Mesendoderm (in vitro differentiated cells): Measurements from ENCODE around the gene NEDD4L.
A peak's percentile ranks its signal among the peaks of the same experiment; 100 is the strongest.

Source experiments
- DNase-seq: peaks from one replicate; pipeline ENCODE4 v3.0.0; 2013
- H2AK5ac ChIP-seq: 2 replicates; pipeline ENCODE4 v1.6.1; 2013; ENCODE audit warnings: low read length, inconsistent platforms
- H2BK120ac ChIP-seq: 2 replicates; pipeline ENCODE4 v1.6.1; 2013; ENCODE audit warnings: low read depth, mild to moderate bottlenecking, low read length, moderate library complexity, mixed read lengths
- H2BK15ac ChIP-seq: replicated peaks from 2 replicates; pipeline ENCODE4 v1.6.1; 2013; ENCODE audit warnings: low read depth, mild to moderate bottlenecking, moderate library complexity
- H2BK5ac ChIP-seq: 2 replicates; pipeline ENCODE4 v1.6.1; 2013; ENCODE audit warnings: low read length, inconsistent platforms
- H3K18ac ChIP-seq: 2 replicates; pipeline ENCODE4 v1.6.1; 2013; ENCODE audit warnings: mild to moderate bottlenecking, low read length, mixed read lengths
- H3K23ac ChIP-seq: one replicate; pipeline ENCODE4 v1.6.1; 2013; ENCODE audit warnings: low read length
- H3K27ac ChIP-seq: 2 replicates; pipeline ENCODE4 v1.5.1; 2013; ENCODE audit warnings: low read depth, mild to moderate bottlenecking, inconsistent platforms, low read length, moderate library complexity
- H3K27me3 ChIP-seq: 2 replicates; pipeline ENCODE4 v1.6.1; 2013; ENCODE audit warnings: low read length, control low read depth, mild to moderate bottlenecking, inconsistent platforms; ENCODE audit not compliant: insufficient read depth, poor library complexity
- H3K36me3 ChIP-seq: 2 replicates; pipeline ENCODE4 v1.6.1; 2013; ENCODE audit warnings: low read length, inconsistent platforms; ENCODE audit not compliant: control insufficient read depth, insufficient read depth
- H3K4ac ChIP-seq: one replicate; pipeline ENCODE4 v1.6.1; 2013; ENCODE audit warnings: low read depth, mild to moderate bottlenecking, low read length, moderate library complexity
- H3K4me1 ChIP-seq: 2 replicates; pipeline ENCODE4 v1.6.1; 2013; ENCODE audit warnings: low read depth, low read length, inconsistent platforms; ENCODE audit not compliant: control insufficient read depth
- H3K4me2 ChIP-seq: 2 replicates; pipeline ENCODE4 v1.6.1; 2013; ENCODE audit warnings: low read length
- H3K4me3 ChIP-seq: 2 replicates; pipeline ENCODE4 v1.5.1; 2013; ENCODE audit warnings: mild to moderate bottlenecking, low read length
- H3K56ac ChIP-seq: one replicate; pipeline ENCODE4 v1.6.1; 2013; ENCODE audit warnings: low read length
- H3K79me1 ChIP-seq: 2 replicates; pipeline ENCODE4 v1.6.1; 2013; ENCODE audit warnings: low read length, inconsistent platforms
- H3K79me2 ChIP-seq: 2 replicates; pipeline ENCODE4 v1.6.1; 2013; ENCODE audit warnings: mild to moderate bottlenecking, low read length; ENCODE audit not compliant: control insufficient read depth, insufficient read depth
- H3K9ac ChIP-seq: 2 replicates; pipeline ENCODE4 v1.6.1; 2013; ENCODE audit warnings: low read length, inconsistent platforms
- H4K5ac ChIP-seq: one replicate; pipeline ENCODE4 v1.6.1; 2013; ENCODE audit warnings: low read length
- H4K8ac ChIP-seq: one replicate; pipeline ENCODE4 v1.6.1; 2013; ENCODE audit warnings: low read depth, mild to moderate bottlenecking, control low read depth, low read length, moderate library complexity
- WGBS: extraction: QIAGEN DNeasy Blood & Tissue Kit; methylation state at CpG from one replicate; pipeline ENCODE4 v1.1.7; 2013; ENCODE audit warnings: low lambda C conversion rate, missing lambda C conversion rate; ENCODE audit not compliant: insufficient coverage; ENCODE audit errors: extremely low coverage; 5-methylcytosine and 5-hydroxymethylcytosine counted together

Gene NEDD4L

DNA sequence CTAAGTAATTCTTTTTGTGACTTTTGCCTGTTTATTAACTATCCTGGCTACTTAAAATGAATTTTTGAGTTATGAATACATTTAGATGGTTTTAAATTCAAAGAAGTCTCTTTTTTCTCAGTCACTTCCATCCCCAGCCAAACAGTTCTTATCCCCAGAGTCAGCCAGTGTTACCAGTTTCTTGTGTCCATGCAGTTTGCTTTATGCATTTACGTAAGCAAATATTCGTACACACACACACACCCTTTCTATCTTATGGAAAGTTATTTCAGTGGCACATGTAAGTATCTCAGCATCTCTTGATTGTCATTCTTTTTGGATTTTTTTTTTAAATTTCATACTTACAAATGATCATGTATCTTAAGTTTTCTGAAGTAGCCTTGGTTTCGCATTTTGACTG, 113.2 kb downstream of the NEDD4L start:
- no peak overlapping the region for H3K9ac ChIP-seq
- H3K79me1 ChIP-seq: peaks cover 14% of the 10 kb centered on the region
- no peak overlapping the region for H2BK5ac ChIP-seq
- no peak overlapping the region for H3K18ac ChIP-seq
- H2BK15ac ChIP-seq: no peak overlapping the region
- H3K56ac ChIP-seq: no peak overlapping the region
- no peak overlapping the region for H2BK120ac ChIP-seq
- no peak for DNase-seq
- H3K4ac ChIP-seq: no peak overlapping the region
- peaks cover 10% of the 10 kb centered on the region for H3K79me2 ChIP-seq
- no peak overlapping the region for H3K4me3 ChIP-seq
- no peak overlapping the region for H2AK5ac ChIP-seq
- no peak overlapping the region for H3K4me2 ChIP-seq
- H4K8ac ChIP-seq: no peak overlapping the region
- H3K4me1 ChIP-seq: no peaks in the 10 kb centered on the region
- no peak overlapping the region for H4K5ac ChIP-seq
- H3K36me3 ChIP-seq: no peaks in the 10 kb centered on the region
- H3K27me3 ChIP-seq: no peaks in the 10 kb centered on the region
- H3K23ac ChIP-seq: no peak overlapping the region
- WGBS: no CpG with 5 or more reads among the region's 3 CpGs
- H3K27ac ChIP-seq: no peak overlapping the region

- Histone ChIP-seq H3K79me2 (peaks cover 6% of the 10 kb centered on the region), H3K4me2 (no peak overlapping the region), H3K27ac (no peak overlapping the region), H3K4ac (no peak overlapping the region), H3K79me1 (peaks cover 16% of the 10 kb centered on the region), H3K27me3 (no peaks in the 10 kb centered on the region), H3K18ac (no peak overlapping the region), H4K8ac (no peak overlapping the region), H2BK5ac (no peak overlapping the region), H2AK5ac (no peak overlapping the region), H3K9ac (no peak overlapping the region), H3K23ac (no peak overlapping the region), H3K4me1 (no peaks in the 10 kb centered on the region), H4K5ac (no peak overlapping the region), H2BK120ac (no peak overlapping the region), H3K36me3 (no peaks in the 10 kb centered on the region), H2BK15ac (no peak overlapping the region), H3K56ac (no peak overlapping the region), H3K4me3 (no peak overlapping the region)
- DNase-seq: peak; percentile 27
- whole genome bisulfite sequencing: no CpG with 5 or more reads among the region's 1 CpG
Observed at GRCh38 chr18:58158008-58158407, 114.0 kb downstream of the NEDD4L start.

DNA sequence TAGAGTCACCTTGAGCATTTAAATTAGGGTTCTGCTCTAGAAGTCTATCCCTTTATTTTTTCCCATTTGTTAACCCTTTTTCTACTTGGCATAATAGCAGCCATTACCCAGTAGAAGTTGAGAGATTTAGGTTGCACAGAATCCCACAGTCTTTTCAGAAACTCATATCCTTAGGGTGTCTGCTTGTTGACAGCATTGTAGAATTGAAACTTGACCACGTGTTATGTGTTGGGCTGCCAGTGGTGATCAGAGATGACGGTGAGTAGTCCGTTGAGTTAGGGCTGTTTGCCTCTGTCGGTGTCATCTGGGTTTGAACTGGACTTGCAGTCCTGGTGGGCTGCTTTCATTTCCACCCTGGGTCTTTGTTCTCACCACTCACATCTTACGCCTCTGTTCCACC, 114.4 kb downstream of the NEDD4L start:
- Histone ChIP-seq H2BK15ac (no peak overlapping the region), H2AK5ac (no peak overlapping the region), H3K4me3 (no peak overlapping the region), H3K23ac (no peak overlapping the region), H3K79me2 (peaks cover 6% of the 10 kb centered on the region), H3K27me3 (no peaks in the 10 kb centered on the region), H4K8ac (no peak overlapping the region), H2BK120ac (no peak overlapping the region), H3K4ac (no peak overlapping the region), H3K9ac (no peak overlapping the region), H3K79me1 (peaks cover 16% of the 10 kb centered on the region), H3K27ac (no peak overlapping the region), H3K4me1 (no peaks in the 10 kb centered on the region), H2BK5ac (no peak overlapping the region), H3K36me3 (no peaks in the 10 kb centered on the region), H3K4me2 (no peak overlapping the region), H4K5ac (no peak overlapping the region), H3K18ac (no peak overlapping the region), H3K56ac (no peak overlapping the region)
- no CpG with 5 or more reads among the region's 5 CpGs for WGBS
- no peak for DNase-seq

GRCh38 chr18:58161659-58162058, 117.6 kb downstream of the NEDD4L start:
- H3K27ac ChIP-seq: no peak overlapping the region
- no peaks in the 10 kb centered on the region for H3K27me3 ChIP-seq
- no peak overlapping the region for H3K4me3 ChIP-seq
- H4K8ac ChIP-seq: no peak overlapping the region
- peaks cover 12% of the 10 kb centered on the region for H3K79me1 ChIP-seq
- DNase-seq: peak; percentile 90
- H3K4ac ChIP-seq: no peak overlapping the region
- H4K5ac ChIP-seq: no peak overlapping the region
- H3K36me3 ChIP-seq: no peaks in the 10 kb centered on the region
- H2AK5ac ChIP-seq: no peak overlapping the region
- H2BK15ac ChIP-seq: no peak overlapping the region
- no peaks in the 10 kb centered on the region for H3K79me2 ChIP-seq
- no peak overlapping the region for H3K4me2 ChIP-seq
- no peak overlapping the region for H2BK5ac ChIP-seq
- no peak overlapping the region for H3K9ac ChIP-seq
- H3K56ac ChIP-seq: no peak overlapping the region
- no peak overlapping the region for H3K23ac ChIP-seq
- H3K4me1 ChIP-seq: no peaks in the 10 kb centered on the region
- no peak overlapping the region for H3K18ac ChIP-seq
- H2BK120ac ChIP-seq: no peak overlapping the region
- no CpG with 5 or more reads among the region's 3 CpGs for WGBS

DNA sequence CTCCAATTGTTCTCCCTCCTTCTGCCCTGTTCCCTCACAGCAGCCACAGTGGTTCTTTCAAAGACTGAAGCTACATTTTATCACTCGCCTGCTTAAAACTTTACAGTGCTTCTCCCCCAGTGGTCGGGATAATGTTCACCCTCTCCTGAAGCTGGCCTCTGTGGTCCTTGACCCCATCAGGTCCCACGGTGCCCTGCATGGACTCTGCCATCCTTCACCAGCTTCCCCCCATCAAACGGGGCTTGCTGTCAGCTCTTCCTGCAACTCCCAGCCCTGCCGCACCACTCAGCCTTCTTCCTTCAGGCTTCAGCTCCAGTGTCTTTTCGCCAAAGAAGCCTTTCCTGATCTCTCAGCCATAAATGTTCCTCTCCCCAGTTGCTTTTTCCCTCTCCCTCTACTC, 118.1 kb downstream of the NEDD4L start:
- no peak overlapping the region for H3K18ac ChIP-seq
- no peak overlapping the region for H2BK5ac ChIP-seq
- no CpG with 5 or more reads among the region's 6 CpGs for WGBS
- H3K4me2 ChIP-seq: no peak overlapping the region
- no peaks in the 10 kb centered on the region for H3K4me1 ChIP-seq
- H2AK5ac ChIP-seq: no peak overlapping the region
- DNase-seq: no peak
- no peak overlapping the region for H2BK120ac ChIP-seq
- no peak overlapping the region for H4K5ac ChIP-seq
- H2BK15ac ChIP-seq: no peak overlapping the region
- no peaks in the 10 kb centered on the region for H3K27me3 ChIP-seq
- H3K79me2 ChIP-seq: no peaks in the 10 kb centered on the region
- no peak overlapping the region for H3K4me3 ChIP-seq
- H3K56ac ChIP-seq: no peak overlapping the region
- no peak overlapping the region for H3K23ac ChIP-seq
- no peak overlapping the region for H3K9ac ChIP-seq
- no peaks in the 10 kb centered on the region for H3K36me3 ChIP-seq
- H3K27ac ChIP-seq: no peak overlapping the region
- H3K4ac ChIP-seq: no peak overlapping the region
- H3K79me1 ChIP-seq: peaks cover 12% of the 10 kb centered on the region
- no peak overlapping the region for H4K8ac ChIP-seq

DNA sequence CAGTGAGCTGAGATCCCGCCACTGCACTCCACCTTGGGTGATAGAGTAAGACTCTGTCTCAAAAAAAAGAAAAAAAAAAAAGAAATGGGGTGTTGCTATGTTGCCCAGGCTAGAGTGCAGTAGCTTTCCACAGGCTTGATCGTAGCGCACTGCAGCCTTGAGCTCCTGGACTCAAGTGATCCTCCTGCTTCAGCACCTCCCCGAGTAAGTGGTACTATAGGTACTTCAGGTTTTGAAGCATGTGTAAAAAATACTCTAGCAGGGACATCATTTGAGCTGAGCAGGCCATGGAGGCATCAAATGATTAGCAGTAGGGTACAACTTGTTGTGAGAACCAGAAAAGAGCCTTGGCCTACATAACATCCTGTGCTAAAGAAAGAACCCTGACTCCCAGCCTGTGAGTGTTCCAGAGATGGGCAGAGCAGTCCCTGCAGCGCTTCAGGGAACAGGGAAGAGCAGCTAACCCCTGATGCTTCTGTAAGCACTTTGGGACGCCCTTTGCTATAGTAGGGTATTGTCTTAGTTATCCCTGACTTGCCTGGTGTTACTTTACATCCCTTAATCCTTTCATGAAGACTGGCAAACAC, 119.1 kb downstream of the NEDD4L start:
- Histone ChIP-seq H2BK5ac (no peak overlapping the region), H3K36me3 (no peaks in the 10 kb centered on the region), H3K4ac (no peak overlapping the region), H3K27me3 (no peaks in the 10 kb centered on the region), H3K18ac (no peak overlapping the region), H2AK5ac (no peak overlapping the region), H3K4me1 (no peaks in the 10 kb centered on the region), H3K9ac (no peak overlapping the region), H3K79me2 (no peaks in the 10 kb centered on the region), H2BK120ac (no peak overlapping the region), H2BK15ac (no peak overlapping the region), H3K79me1 (peaks cover 10% of the 10 kb centered on the region), H3K23ac (no peak overlapping the region), H4K8ac (no peak overlapping the region), H3K27ac (no peak overlapping the region), H3K56ac (no peak overlapping the region), H3K4me2 (no peak overlapping the region), H3K4me3 (no peak overlapping the region), H4K5ac (no peak overlapping the region)
- no CpG with 5 or more reads among the region's 6 CpGs for WGBS
- DNase-seq: no peak
